ENCODE measurements around the gene HMBS. TPM values are rescaled to one million over a fixed set of nuclear protein-coding genes. Genes with fewer than 3 reads are reported as not detected.

Gene HMBS
- total RNA-seq, 4 donors from 2014 or later: 1.2 to 27.1 (median 9.8) TPM

DNA sequence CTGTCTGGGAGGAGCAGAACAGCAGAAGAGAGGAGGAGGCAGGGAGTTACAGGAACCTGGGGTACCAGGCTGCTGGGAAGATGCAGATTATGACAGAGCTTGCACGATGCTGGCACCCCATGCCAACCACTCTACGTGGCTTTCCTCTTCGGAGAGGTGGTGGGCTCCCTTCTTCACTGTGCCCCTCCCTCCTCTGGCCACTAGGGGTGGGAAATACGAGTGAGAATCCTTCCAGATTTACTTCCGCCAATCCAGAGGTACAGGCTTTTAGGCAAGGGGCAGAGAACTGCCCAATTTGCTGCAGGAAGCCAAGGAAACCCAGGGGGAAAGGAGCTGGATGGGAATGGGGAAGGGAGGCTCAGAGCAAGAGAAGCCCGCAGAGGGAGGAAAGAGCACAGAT lies 40.0 kb upstream of the HMBS start:
- Histone ChIP-seq H3K9me3 (no peaks in the 10 kb centered on the region), H3K36me3 (peaks cover 0 to 55% of the 10 kb centered on the region in 2 donors)
- ATAC-seq: no peak

DNA sequence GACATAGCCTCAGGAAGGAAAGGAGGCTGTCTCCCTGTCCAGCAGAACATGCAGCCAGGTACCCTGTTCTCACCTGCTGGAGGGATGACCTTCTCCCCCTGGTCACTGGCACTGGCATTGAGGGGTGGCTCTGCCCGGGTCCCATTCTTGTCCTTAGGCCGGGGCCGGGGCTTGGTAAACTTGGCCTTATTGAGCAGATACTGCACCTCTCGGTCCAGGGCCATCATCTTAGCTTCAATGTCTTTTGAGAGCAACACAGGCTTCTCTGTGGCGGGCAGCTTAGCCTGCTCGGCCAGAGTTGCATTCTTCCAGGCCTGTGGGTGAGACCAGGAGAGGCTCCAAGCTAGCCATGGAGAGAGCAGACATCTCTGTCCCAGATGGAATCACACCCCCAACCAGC lies 38.2 kb upstream of the HMBS start:
- TF ChIP-seq POLR2AphosphoS5 (IDR thresholded peaks at IDR 0.05) (no peak), EP300 (IDR thresholded peaks at IDR 0.05) (no peak), CTCF (IDR thresholded peaks at IDR 0.05) (no peak), POLR2A (IDR thresholded peaks at IDR 0.05) (no peak)
- peaks cover 0 to 72% of the 10 kb centered on the region in 2 donors for H3K36me3 ChIP-seq
- WGBS, 2 donors (ENCODE audit: low coverage in 1 of 2): no CpG with 5 or more reads among the region's 6 CpGs
- no peak overlapping the region for H3K27ac ChIP-seq
- H3K27me3 ChIP-seq: no peaks in the 10 kb centered on the region
- H3K9me3 ChIP-seq: no peaks in the 10 kb centered on the region
- no peak overlapping the region for H3K4me3 ChIP-seq
- ATAC-seq: no peak
- H3K4me1 ChIP-seq: no peaks in the 10 kb centered on the region

More for the DNA sequence above, 40.0 kb upstream of the HMBS start:
- TF ChIP-seq EP300 (IDR thresholded peaks at IDR 0.05) (no peak), POLR2A (IDR thresholded peaks at IDR 0.05) (no peak), CTCF (IDR thresholded peaks at IDR 0.05) (no peak), POLR2AphosphoS5 (IDR thresholded peaks at IDR 0.05) (no peak)
- Histone ChIP-seq H3K4me3 (no peak overlapping the region), H3K4me1 (no peaks in the 10 kb centered on the region), H3K27ac (no peak overlapping the region), H3K27me3 (no peaks in the 10 kb centered on the region)
- 50 to 72% methylated on average over 1 to 5 of the region's 6 CpGs for WGBS, 2 donors (ENCODE audit: low coverage in 1 of 2)

- Histone ChIP-seq H3K4me3 (no peak overlapping the region), H3K9me3 (no peaks in the 10 kb centered on the region), H3K27ac (no peak overlapping the region), H3K27me3 (no peaks in the 10 kb centered on the region), H3K4me1 (no peaks in the 10 kb centered on the region), H3K36me3 (peaks cover 0 to 79% of the 10 kb centered on the region in 2 donors)
- TF ChIP-seq POLR2A (IDR thresholded peaks at IDR 0.05) (no peak), CTCF (IDR thresholded peaks at IDR 0.05) (no peak), EP300 (IDR thresholded peaks at IDR 0.05) (no peak), POLR2AphosphoS5 (IDR thresholded peaks at IDR 0.05) (no peak)
- WGBS, 2 donors (ENCODE audit: low coverage in 1 of 2): 89 to 92% methylated on average over 1 to 4 of the region's 6 CpGs
- no peak for ATAC-seq
Observed at GRCh38 chr11:119047205-119047604, 37.5 kb upstream of the HMBS start.

- WGBS, 2 donors (ENCODE audit: low coverage in 1 of 2): 87 to 89% methylated on average over 7 to 8 of the region's 9 CpGs
- ATAC-seq: no peak
- Histone ChIP-seq H3K36me3 (peaks cover 0 to 94% of the 10 kb centered on the region in 2 donors), H3K27ac (no peak overlapping the region), H3K4me3 (no peak overlapping the region), H3K9me3 (no peaks in the 10 kb centered on the region), H3K27me3 (no peaks in the 10 kb centered on the region), H3K4me1 (no peaks in the 10 kb centered on the region)
- no peak for TF ChIP-seq CTCF (IDR thresholded peaks at IDR 0.05)
- no peak for TF ChIP-seq POLR2A (IDR thresholded peaks at IDR 0.05)
- TF ChIP-seq EP300 (IDR thresholded peaks at IDR 0.05): no peak
- no peak for TF ChIP-seq POLR2AphosphoS5 (IDR thresholded peaks at IDR 0.05)
Observed at GRCh38 chr11:119048644-119049043, 36.0 kb upstream of the HMBS start.

GRCh38 chr11:119049081-119049480 lies 35.6 kb upstream of the HMBS start:
- no peak for TF ChIP-seq POLR2AphosphoS5 (IDR thresholded peaks at IDR 0.05)
- no peak for TF ChIP-seq CTCF (IDR thresholded peaks at IDR 0.05)
- no peak for TF ChIP-seq POLR2A (IDR thresholded peaks at IDR 0.05)
- TF ChIP-seq EP300 (IDR thresholded peaks at IDR 0.05): no peak
- no CpG with 5 or more reads among the region's 7 CpGs for WGBS, 2 donors (ENCODE audit: low coverage in 1 of 2)

More at GRCh38 chr11:119049081-119049480, 35.6 kb upstream of the HMBS start:
- Histone ChIP-seq H3K4me3 (no peak overlapping the region), H3K27ac (no peak overlapping the region), H3K4me1 (no peaks in the 10 kb centered on the region), H3K9me3 (no peaks in the 10 kb centered on the region), H3K36me3 (peaks cover 0 to 98% of the 10 kb centered on the region in 2 donors), H3K27me3 (no peaks in the 10 kb centered on the region)
- ATAC-seq: no peak
